ENCODE measurements around the gene SEC31A.

SEC31A gene

GRCh38 chr4:82789025-82789776 is 101.8 kb downstream of the SEC31A start:
- DNase-seq, result no peak

GRCh38 chr4:82787342-82787741 is 103.6 kb downstream of the SEC31A start:
- DNase-seq, result no peak

GRCh38 chr4:82786828-82787227 is 104.1 kb downstream of the SEC31A start:
- DNase-seq, result no peak

- no peak for DNase-seq
These were observed 105.1 kb downstream of the SEC31A start for GRCh38 chr4:82785611-82786400.

- DNase-seq, result no peak
These were observed 106.0 kb downstream of the SEC31A start for GRCh38 chr4:82784681-82785610.

GRCh38 chr4:82782626-82783345 is 108.2 kb downstream of the SEC31A start:
- DNase-seq, result no peak

GRCh38 chr4:82780752-82781231 is 110.2 kb downstream of the SEC31A start:
- no peak for DNase-seq

GRCh38 chr4:82780170-82780751 is 110.7 kb downstream of the SEC31A start:
- no peak for DNase-seq

- DNase-seq, result no peak
These were observed 111.9 kb downstream of the SEC31A start for GRCh38 chr4:82779032-82779431.

GRCh38 chr4:82777857-82778525 is 113.0 kb downstream of the SEC31A start:
- no peak for DNase-seq

GRCh38 chr4:82776925-82777542 is 113.9 kb downstream of the SEC31A start:
- no peak for DNase-seq

GRCh38 chr4:82775243-82775642 is 115.7 kb downstream of the SEC31A start:
- DNase-seq, result no peak

- DNase-seq, result no peak
These were observed 116.2 kb downstream of the SEC31A start for GRCh38 chr4:82774711-82775171.

- no peak for DNase-seq
These were observed 117.9 kb downstream of the SEC31A start for GRCh38 chr4:82773057-82773456.

GRCh38 chr4:82770607-82771006 is 120.3 kb downstream of the SEC31A start:
- DNase-seq, result no peak
